NOMO-1 (cell line): ENCODE measurements around the gene NXT1.
"Not testable (repeated sequence)": the region's sequence is repeated elsewhere in the genome, so short reads cannot be mapped to it uniquely, and the experiment has no call there.

Source experiments
- DNase-seq, 2 experiments: peaks; one replicate each; lab custom pipeline; 2025; ENCODE audit not compliant: unreplicated experiment in 2 of 2; lab: John Stamatoyannopoulos, UW

Gene NXT1

DNA sequence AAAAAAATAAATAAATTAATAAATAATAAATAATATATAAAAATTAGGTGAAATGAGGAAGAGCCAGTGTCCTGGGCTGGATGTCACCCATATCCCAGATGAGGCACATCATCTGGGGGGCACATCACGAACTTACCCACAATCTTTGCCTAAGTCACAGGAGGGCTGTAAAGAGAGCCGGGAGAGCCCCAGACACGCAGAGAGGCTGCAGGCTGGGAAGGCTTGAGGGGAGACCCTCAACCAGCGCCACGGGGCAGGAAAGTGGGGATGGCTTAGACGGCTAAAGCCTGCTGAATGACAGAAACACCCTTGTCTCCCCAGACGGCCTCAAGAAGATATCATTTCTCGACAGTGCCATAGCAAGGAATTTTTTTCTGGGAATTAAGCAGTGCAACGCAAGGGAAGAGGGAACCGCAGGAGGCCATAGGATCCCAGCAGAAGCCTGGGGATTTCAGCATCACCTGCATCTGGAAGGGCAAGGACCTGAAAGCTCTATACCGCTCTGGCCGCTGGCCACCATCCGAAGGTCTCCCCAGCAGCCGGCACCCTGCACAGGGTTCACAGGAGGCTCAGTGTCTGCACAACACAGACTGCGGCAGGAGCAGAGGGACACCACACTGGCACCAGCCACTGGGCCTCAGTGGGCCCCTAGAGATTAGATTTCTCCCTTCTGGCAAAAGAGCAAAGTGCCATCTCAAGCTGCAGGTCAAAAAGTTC is 22.8 kb upstream of the NXT1 start:
- no peak for DNase-seq

DNA sequence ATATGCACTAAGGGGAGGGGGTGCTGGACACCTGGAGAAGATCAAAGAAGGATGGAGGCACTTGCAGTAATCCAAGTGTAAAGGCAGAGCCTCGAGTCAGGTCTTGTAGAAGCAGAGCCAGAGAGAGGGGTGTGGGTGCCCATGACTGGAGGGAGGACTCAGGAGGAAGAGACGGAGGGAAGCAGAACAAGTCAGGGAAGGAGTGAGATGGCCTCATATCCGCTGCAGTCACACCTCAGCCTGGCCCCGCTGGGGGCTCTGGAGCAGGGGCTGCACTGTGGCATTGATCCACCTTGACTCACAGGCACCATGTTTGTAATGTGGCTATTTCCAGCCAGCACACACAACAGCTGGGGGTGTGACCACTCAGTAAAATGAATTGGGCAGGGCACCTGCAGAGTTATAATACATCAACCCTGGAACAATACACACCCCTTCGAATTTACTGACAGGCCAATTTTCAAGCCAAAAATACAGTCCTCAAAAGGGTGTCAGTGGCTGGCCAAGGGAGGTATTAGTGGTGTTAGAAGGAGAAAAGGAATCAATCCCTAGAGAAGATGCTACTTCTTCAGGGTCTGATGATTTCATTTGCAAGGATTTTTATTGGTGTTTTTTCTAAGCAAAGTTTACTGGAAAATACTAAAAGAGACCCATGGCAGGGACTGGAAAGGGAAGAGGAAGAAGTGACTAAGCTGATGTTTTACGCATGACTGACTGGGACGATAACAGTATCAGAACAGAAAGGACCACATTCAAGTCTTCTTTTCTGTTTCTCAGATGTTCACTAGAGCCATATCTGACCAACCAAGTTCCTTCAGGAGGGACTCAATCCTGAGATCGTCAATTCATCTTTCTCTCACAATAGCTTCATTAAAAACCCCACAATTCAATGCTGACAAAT is 18.9 kb upstream of the NXT1 start:
- DNase-seq, result no peak

DNA sequence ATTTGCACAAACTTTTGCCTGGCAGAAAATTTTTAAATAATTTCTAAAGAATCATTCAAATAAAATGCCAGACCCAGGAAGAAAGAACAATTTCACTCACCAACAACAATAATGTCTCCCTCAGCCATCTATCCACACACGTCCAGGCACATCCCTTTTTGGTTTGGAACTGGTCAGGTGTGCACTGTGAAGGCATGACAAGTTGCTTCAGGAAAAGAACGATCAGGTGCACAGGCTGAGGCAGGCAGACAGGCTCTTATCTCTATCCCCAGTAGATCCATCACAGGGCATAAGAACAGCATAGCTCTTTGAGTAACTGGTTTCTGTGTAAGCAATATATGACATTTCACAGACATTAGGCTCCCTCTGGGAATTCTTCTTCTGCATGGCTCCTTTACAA is 18.1 kb upstream of the NXT1 start:
- DNase-seq, result no peak

DNA sequence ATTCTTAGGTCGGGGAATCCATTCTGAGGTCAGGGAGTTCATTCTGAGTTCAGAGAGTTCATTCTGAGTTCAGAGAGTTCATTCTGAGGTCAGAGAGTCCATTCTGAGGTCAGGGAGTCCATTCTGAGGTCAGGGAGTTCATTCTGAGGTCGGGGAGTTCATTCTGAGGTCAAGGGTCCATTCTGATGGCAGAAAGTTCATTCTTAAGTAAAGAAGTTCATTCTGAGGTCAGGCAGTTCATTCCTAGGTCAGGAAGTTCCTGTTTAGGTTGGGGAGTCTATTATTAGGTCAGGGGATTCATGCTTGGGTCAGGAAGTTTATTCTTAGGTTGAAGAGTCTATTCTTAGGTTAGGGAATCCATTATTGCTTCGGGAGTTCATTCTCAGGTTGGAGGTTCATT is 16.5 kb upstream of the NXT1 start:
- DNase-seq, result peak in 1 of 2 experiments; percentile 14

DNA sequence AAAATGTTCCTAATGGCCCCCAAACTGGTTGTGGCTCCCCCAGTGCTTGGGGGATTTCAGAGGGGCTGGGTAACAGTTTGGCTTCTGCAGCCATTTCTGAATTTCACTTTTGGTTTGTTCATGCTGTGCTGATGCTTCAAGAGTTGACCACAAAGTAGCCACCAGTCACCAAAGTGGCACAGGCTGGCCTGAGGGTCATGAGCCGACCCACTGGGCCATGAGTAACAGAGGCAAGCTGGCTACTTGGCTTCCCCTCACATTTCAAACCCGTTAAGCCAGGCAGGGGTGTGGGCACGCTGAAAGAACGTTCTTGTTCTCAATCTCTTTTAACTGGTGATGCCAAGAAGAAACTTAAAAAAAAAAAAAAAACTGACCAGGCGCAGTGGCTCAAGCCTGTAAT is 15.1 kb upstream of the NXT1 start:
- no peak for DNase-seq

DNA sequence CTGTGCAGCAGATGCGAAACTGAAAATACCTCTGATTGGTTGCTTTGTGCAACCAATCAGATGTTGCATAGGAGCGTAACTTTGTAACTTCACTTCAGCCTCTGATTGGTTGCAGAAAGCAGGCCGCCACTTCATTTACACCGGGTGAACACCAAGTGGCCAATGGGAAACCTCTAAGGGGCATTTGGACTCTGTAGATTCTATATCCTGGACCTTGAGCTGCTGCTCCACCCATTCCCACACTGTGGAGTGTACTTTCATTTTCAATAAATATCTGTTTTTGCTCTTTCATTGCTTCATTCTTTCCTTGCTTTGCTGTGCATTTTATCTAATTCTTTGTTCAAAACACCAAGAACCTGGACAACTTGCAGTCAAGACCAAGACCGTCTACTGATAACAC is 14.1 kb upstream of the NXT1 start:
- no peak for DNase-seq

DNA sequence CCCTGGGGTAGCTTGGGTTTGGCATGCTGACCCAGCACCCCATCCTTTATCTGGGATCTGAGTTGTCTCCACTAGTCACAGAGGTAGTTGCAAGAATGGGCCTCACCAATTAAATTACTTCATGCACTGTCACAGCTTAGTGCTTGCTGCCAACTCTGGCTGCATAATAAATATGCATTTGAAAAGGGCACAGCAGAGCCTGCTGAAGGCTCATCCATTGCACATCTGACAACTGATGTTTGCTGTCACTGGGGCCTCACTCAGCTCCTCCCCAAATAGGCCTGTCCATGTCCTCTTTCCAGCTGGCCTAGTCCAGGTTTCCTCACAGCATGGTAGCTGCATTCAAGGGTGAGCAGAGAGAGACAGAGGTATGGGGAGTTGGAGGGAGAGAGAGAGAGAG is 13.3 kb upstream of the NXT1 start:
- no peak for DNase-seq

DNA sequence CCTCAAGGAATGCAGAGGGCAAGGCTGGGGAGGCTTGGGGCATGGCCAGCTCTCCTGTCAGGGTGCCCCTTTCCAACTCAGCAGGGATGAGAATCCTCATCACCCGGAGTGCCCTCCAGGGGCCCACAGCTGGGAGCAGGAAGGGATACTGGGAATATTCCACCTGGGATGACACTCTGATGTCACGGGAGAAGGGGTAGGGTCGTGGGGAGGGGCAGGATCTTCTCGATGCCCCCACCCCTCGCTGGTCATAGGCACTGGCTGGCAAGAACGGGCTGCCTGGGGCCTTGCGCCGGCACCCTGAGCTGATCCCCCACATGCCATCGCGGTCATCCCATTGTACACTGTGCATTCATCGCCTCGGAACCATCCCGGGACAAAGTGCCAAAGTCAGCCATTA is 10.6 kb upstream of the NXT1 start:
- no peak for DNase-seq

DNA sequence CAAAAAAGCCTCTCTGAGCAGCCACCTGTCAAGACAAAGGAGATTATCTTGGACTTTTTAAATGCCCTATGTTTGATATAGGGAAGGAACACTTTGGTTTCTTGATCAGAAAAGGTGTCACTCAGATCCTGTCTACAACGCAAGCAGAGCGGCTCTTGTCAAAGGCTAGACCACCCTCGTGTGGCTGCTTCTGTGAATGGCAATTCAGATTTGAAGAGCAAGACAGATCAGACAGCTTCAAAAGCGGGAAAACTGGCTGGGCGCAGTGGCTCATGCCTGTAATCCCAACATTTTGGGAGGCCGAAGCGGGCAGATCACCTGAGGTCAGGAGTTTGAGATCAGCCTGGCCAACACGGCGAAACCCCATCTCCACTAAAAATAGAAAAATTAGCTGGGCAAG is 10.1 kb upstream of the NXT1 start:
- DNase-seq, result peak; percentile 20 to 33

DNA sequence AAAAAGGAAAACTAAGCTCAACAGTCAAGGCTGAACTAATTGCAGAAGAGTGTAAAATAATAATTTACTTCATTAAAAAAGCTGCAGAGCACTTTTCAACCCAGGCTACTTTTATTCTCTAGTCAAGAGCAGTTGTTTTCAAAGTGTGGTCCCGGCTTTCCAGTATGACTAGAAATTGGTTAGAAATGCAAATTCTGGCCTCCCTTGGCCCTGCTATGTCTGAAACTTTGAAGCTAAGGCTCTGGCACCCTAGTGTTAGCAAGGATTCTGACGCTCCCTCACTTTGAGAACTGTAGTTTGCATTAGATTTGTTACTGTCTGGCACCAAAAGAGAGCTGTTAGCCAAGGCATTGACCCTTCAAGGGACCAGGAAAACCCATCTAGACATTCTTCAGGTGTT is 9.5 kb upstream of the NXT1 start:
- DNase-seq, result no peak

DNA sequence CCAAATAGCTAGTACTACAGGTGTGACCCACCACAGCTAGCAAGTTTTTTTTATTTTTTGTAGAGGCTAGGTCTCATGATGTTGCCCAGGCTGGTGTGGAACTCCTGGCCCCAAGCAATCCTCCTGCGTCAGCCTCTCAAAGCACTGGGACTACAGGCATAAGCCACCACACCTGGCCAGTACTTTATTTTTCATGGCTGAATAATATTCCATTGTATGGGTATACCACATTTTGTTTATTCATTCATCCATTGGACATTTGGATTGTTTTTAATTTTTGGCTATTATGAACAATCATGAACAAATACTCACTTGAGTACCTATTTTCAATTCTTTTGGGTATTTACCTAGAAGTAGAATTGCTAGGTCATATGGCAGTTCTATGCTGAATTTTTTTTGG is 7.0 kb upstream of the NXT1 start:
- no peak for DNase-seq

DNA sequence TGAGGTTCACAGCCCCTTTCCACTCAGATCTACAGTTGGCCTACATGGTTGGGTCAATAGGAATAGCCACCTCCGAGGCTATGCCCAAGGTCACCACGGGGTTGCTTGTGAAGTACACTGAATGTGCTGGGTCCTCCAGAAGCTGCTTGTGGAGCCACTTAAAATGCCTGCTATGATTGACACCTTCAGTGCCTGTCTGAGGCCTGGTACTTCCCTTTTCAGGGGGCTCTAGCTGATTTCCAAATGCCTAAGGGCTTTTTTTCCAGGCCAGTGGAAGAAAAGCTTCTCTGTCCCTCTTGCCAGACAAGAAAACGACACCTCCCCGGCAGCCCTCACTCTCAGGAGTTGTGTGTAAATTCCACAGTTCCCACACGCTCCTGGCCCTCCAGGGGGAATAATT is 6.3 kb upstream of the NXT1 start:
- peak; percentile 7 to 15 for DNase-seq

DNA sequence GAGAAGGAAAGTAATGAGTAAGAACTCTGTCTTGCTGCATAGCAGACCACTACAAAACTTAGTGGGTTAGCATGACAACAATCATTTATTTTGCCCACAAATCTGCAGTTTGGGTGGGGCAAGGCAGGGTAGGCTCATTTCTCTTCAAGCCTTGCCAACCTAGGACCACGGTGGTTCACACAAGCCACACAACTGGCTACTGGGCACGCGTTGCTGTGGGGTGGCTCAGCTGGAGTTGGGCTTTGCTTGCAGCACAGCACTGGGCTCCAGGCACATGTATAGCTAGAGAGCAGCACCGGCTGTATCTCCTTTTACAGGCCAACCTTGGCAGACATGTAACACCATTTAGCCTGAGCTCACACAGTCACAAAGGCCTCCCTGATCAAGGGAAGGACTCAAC is 4.6 kb upstream of the NXT1 start:
- DNase-seq, result no peak

DNA sequence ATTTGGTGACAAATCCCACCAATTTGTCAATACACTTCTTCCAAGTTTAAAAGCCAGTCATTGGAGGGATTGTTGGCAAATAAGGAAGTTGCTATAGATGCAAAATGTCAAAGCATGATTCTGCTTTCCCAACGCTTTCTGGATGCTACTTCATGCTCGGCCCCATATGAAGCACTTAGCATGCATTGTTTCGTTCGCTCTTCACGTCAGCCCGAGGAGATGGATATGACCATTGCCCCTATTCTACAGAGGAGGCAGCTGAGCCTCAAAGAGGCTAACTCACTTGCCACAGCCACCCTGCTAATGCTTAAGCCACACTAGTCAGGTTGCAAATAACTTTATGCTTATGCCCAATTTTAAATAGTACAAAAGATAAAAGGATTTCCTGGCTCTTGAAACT is 2.8 kb upstream of the NXT1 start:
- DNase-seq, result no peak

DNA sequence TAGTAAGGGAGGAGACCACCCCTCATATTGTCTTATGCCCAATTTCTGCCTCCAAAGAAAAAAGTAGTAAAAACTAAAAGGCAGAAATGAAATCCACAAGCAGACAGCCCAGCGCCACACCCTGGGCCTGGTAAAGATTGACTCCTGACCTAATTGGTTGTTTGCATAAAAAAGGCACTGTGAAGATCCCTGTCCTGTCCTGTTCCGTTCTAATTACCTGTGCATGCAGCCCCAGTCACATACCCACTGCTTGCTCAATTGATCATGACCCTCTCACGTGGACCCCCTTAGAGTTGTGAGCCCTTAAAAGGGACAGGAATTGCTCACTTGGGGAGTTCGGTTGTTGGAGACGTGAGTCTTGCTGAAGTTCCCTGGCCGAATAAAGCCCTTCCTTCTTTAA is 2.1 kb upstream of the NXT1 start:
- DNase-seq, result not testable (repeated sequence)

DNA sequence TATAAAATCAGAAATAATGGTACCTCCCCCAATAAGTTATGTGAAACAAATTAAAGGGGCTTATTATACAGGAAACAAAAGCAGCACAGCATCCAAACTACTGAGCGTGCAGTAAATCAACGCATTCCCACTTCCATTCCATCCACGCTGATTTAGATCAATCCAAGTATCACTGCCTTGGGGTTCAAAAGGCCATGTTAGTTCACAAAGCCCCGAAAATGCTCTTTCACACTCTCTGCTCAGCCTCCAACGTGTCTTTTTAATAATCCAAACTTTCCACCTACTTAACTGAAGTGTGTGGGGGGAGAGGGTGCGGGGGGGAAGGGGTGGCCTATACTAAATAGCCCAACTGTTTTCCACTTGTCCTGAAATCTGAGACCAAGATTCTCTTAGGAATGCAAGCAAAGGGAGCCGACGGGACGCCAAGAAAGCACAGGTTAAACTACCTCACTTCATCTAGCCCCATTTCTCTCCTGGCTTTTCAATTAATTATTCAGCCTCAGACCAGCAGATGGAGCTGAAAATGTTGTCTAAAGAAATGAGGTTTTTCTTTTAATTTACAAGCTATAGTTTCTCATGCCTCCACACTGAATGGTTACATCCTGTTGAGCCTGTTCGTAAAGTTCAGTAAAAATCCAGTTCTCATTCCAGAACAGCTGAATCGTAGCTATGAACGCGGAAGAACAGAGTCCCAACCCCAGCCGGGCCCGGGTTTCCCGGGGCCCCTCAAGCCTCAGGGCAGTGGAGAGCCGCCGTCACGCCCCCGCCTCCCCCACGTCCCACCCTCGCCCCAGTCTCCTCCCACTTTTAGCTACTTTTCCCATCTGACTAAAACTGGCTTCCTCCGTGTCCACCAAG is 1.0 kb upstream of the NXT1 start:
- no peak for DNase-seq

DNA sequence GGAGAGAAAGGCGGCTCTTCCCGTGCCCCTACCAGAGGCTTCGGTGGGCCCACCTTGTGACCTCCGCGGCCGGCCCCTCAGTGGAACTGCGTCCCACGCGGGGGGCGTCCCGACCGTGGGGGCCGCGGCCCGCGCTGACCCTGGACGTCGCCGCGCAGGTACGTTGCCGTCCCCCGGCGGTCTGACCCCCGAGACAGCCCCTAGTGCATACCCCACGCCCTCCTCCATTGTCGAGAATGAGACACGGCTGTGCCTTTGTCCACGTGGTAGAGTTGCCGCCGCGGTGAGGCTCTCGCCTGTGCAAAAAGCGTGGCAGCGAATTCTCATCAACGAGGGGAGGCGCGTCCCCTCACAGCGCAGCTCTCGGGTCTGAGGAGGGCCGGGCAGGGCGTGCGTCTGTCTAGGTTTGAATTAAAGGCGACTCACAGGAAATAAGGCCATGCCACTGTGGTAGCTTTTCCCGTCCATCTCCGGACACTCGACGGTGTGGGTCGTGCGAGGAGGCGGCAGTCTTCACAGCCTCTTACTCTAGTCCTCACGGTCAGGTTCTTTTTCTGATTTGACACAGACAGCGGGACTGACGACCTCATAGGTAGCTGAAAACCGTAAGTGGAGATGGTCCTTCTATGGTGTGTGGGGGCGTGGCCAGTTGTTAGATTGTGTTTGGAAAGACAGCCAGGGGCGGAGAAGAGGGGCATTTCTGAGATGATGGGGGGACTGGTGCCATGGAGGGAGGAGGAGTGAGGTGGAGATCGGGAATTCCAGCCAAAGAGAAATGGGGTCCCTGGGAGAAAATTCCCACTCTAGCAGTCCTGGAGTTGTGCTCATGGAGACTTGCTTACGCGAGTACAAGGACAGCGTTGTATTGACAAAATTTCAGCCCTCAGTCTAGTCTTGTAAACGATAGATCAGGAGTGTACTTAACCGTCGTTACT is 580 bp downstream of the NXT1 start:
- DNase-seq, result peak in 1 of 2 experiments; percentile 8

DNA sequence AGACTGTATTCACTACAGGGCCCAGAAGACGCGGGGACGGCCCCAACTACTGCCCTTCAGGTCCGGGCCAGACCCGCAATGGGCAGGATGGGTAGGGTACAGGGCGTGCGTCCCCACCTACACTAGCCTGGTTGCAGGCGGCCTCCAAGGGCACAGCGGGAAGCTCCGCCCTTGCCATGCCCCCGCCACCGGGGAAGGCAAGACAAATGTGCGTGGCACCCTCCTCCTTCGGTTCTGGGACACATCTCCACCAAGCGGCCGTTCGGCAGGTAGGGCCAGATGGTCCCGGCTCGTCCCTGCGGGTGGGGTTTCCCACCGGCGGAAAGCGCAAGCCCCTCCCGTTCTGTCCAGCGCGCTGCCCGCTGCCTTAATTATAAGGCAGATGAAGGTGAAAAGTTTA is 5.6 kb downstream of the NXT1 start:
- no peak for DNase-seq

DNA sequence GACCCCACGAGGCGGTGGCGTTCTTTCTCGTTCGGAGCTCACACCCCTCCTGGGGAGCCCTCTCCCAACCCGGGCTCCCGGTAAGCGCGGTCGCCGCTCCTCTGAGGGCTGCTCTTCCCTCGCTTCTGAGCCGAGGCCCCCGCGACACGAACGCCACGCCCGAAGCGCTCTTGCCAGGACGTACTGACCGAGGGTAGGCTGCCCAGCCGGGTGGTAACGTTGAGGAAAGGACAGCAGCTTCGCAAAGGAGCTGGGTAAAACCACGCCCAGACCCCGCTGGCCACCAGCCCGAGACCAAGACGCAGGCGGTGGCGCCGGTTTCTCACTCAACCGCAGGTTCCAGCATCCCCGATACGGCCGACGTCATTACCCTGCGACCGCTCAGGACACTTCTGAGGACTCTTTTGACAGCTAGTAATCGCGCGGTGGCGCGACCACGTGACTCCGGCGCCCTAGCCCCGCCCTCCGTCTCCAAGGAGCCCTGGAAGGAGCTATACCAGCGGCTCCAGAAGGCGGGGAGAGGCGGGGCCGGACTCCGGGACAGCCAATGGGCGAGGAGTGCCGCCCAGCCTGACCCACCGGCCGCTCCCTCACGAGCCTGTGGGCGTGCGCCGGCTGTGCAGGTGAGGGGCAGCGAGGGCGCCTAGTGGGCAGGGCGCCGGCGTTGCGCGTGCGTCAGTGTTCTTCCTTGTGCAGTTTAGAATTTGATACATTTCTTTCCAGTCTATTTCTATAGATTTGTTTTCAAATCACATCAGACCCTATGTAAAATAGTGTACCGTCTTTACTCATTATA is 7.4 kb downstream of the NXT1 start:
- peak; percentile 96 for DNase-seq

DNA sequence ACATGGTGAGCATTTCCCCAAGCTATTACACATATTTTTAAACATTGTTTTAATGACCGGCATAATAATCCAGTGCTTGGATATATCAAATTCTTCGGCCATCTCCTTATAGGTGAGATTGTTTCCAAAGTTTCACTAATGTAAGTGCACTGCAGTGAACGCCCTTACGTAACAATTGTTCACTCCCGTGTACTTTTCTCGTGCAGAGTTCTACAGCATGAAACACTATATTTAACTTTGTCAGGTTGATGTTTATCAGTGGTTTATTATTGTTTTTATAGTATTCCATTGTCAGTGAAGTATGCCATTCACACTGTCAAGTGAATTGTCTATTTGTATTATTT is 7.9 kb downstream of the NXT1 start:
- DNase-seq, result no peak
